ENCODE results near the gene TRIM22.

GRCh38 chr11:5655474-5655873 lies 34.1 kb upstream of the TRIM22 start:
- no peak for TF ChIP-seq BHLHE40 (IDR thresholded peaks at IDR 0.05; ENCODE audit: borderline replicate concordance)
- TF ChIP-seq ZNF384 (IDR thresholded peaks at IDR 0.05) = no peak
- no peak for TF ChIP-seq L3MBTL2 (conservative IDR thresholded peaks at IDR 0.05)
- TF ChIP-seq SP1 (IDR thresholded peaks at IDR 0.05) = no peak
- TF ChIP-seq FOXA1 (IDR thresholded peaks at IDR 0.05) = no peak
- TF ChIP-seq FOXK2 (IDR thresholded peaks at IDR 0.05) = no peak
- no peak for TF ChIP-seq NFRKB (IDR thresholded peaks at IDR 0.05)
- TF ChIP-seq SUZ12 (IDR thresholded peaks at IDR 0.05) = no peak

All from HEK293T (cell line).